Stimulated activated CD8-positive, alpha-beta memory T cell treated with anti-CD3 and anti-CD28 coated beads, Interleukin-2, amount 100 ng/mL, for 1 hour (primary cell): Measurements from ENCODE around the gene NFASC.

Source experiments
- DNase-seq, 2 donors: peaks; one replicate each; pipeline ENCODE4 v3.0.0-alpha.2; 2020; ENCODE audit warnings: low read depth in 2 of 2

Gene NFASC

DNA sequence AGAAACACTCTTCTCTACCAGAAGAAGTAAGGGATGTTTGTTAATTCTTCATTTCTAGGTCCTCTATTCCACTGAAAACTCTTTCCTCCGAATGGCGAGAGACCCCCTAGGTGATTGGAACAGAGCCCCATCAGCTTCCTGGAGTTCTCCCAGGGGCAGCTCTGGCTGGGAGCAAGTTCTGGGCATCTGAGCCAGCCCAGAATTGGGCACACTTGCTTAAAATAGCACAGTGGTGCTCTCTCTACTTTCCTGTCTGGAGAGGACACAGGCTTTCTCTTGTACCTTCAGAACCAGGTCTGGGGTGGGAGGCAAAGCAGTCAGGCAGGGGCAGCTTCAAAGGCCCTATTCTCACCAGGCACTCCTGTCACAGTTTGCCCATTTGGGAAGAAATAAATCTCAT, 89.2 kb downstream of the NFASC start:
- DNase-seq = no peak

DNA sequence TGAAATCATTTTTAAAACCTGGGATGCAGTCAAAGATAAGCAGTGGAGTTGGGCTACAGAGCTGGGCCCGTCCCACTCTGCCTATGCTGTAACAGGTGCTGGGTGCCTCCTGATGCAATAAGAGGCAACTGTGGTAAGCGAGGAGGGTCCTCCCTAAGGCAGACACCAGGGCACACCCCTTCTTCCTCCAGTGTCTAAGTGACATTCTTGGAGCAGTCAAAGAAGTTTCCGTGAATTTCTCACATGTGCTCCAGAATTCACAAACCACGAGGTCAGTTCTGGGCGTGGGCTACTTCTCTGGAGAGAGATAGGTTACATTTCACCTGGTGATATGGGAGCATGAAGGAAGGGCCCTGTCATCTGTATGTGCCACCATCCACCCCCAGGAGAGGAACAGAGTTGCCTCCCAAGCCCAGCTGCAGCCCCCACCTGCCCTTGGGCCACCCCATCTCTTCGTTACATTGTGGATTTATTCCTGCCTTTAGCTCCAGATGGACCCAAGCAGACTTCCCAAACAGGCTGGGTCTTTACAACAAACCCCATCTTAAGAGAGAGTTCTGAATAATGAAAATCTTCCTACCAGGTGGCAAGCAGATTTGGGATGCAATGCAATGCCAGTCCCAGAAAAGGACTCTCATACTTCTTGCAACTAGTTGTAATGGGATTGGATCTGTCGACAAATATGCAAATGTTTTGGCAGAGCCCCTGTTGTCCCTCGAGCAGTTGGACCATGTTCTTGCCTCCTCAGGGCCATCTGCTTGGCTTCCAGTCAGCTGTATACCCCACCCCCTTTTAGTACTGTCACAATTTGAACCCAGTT, 89.9 kb downstream of the NFASC start:
- no peak for DNase-seq

- DNase-seq = no peak
These were observed 91.2 kb downstream of the NFASC start for GRCh38 chr1:204961765-204962419.

GRCh38 chr1:204962742-204963632, 92.3 kb downstream of the NFASC start:
- DNase-seq = no peak

- no peak for DNase-seq
These were observed 96.8 kb downstream of the NFASC start for GRCh38 chr1:204967451-204967850.

- no peak for DNase-seq
These were observed 97.5 kb downstream of the NFASC start for GRCh38 chr1:204968135-204968534.

GRCh38 chr1:204968951-204969350, 98.3 kb downstream of the NFASC start:
- no peak for DNase-seq

DNA sequence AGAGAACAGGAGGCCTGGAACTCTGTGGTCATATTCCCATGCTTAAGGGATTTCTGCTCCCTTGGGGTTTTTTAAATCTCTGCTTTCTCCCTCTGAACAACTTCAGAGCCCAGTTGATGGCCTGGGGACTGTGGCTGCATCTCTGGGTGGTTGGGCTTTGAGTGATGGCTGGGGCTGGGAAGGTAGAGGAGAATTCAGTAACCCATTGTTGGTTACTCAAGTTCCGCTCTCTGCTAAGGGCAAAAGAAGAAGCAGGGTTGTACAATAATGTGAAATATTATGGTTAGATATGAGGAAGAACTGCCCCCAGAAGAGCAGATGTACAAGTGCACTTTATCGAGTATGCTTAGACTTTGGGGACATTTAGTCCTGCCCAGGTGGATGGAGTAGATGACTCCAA, 100.3 kb downstream of the NFASC start:
- no peak for DNase-seq

DNA sequence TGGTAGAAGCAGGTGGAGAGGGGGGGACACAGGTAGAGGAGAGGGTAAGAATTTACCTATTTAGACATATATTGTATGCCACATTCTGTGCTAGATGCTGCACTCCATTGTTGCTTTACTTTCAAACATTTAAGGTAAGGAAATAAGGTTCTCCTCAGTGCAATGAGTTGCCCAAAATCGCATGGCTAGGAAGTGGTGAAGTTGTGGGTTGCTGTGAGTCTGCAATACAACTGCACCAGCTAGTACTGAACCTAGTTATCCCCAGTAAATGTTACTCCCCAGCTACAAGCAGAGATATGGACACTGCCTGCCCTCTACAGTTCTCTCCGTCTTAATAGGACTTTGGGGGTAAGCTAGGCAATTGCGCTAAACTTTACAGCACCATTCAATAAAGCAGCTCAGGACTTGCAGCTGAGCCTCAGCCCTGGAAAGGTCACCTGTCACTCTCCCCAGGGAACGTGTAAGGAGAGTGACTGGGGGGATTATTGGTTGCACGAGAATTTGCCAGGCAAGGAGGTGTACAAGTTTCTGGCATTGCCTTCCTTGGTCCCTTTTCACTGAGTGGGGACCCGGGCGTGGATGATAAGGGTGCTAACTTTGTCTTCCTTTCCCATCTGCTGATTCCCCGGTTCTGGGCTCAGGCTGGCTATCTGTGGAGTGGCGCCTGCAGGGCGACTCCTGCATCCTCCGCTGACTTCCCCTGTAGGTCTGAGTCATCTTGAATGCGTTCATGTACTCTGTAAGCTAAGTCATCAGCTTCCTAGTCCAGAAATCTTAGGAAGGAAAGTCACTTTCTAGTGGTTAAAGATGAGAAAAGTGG, 101.1 kb downstream of the NFASC start:
- no peak for DNase-seq

- no peak for DNase-seq
These were observed 101.8 kb downstream of the NFASC start for GRCh38 chr1:204972426-204972825.

DNA sequence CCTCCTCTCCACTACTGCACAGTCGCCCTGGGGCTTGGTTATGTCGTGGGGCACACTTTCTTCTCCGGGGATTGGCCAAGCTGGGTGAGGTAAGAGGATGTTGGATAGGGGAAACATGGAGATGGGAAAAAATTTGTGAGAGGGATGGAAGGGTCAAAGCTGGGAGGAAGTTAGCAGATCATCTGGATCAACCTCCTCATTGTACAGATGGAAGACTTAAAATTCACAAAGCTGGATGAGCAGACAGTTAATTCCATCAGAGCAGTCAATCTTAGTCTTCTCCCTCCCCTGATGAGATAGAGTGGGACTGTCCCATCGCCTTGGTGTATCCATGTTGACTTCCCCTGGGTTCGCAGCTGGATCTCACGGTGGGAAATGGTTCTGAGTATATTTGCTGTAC, 102.8 kb downstream of the NFASC start:
- no peak for DNase-seq

GRCh38 chr1:204974327-204974726, 103.7 kb downstream of the NFASC start:
- no peak for DNase-seq

- no peak for DNase-seq
These were observed 104.4 kb downstream of the NFASC start for GRCh38 chr1:204975021-204975420.

DNA sequence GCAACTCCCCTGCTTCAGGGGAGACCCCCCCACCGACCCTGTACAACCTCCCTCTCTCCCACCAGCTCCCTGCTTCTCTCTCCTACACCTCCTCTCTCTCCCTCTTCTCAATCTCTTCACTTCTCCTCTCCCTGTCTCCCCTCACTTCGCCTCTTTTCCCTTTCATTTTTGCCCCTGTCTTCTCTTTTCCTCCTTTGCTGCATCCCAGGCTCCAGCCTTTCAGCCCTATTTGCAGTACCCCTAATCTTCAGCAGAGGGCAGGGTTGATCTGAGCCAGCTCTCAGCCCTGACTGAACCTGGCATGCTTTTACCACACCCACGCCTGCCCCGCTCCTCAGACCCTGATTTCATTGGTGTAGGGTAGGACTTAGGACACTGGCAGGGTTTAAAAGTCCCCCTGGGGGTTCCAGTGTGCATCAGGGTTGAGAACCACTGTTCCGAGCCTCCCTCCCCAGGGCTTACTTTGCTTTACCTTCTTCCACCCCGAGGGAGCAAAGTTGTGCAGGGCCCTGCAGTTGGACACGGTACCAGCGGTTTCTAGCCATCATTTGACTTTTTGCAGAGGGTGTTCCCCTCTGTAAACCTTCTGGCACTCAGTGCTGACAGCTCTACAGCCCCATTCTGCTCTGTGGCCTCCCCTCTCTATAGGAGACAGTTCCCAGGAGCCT, 105.0 kb downstream of the NFASC start:
- DNase-seq = peak in 1 of 2 donors; percentile 13

- no peak for DNase-seq
These were observed 106.0 kb downstream of the NFASC start for GRCh38 chr1:204976646-204977045.

- DNase-seq = no peak
These were observed 106.7 kb downstream of the NFASC start for GRCh38 chr1:204977318-204977717.

GRCh38 chr1:204978782-204979181, 108.1 kb downstream of the NFASC start:
- no peak for DNase-seq

DNA sequence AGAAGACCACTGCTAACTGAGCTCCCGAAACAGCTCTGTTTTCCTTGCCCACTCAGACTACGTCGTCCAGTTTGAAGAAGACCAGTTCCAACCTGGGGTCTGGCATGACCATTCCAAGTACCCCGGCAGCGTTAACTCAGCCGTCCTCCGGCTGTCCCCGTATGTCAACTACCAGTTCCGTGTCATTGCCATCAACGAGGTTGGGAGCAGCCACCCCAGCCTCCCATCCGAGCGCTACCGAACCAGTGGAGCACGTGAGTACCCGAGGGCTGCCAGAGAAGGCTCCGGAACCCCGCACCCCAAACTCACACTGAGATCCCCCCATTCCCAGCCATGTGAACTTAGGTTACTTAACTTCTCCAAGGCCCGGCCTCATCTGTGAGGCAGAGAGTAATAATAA, 108.6 kb downstream of the NFASC start:
- DNase-seq = no peak

DNA sequence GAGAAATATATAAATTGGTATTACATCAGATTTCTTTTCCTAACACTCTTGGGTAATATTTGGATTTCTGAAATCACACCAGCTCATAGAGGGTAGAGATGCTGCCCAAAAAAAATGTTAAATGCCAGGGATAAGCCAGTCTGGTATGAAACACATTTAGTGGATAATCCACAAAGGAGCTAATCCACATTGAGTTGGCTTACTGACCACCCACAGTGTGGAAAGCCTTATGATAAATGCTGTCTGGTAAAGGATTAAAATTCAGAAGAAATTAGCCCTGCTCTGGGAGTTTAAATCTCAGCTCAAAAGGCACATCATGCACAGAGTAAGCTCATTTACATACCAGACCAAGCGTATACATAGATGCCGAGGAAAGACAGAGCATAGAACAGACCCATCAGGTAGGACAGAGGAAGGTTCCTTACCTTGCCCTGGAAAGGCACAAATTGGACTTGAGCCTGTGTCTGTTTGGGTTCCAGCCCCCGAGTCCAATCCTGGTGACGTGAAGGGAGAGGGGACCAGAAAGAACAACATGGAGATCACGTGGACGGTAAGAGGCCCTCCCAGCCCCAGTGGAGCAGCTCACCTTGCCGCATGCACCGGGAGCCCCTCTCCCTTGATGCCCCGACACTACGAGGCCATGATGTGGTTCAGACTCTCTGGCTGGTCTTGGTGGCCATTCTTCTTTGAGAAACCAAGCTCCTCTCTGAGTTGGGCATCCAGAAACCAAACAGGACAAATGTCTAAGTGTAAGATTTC, 109.4 kb downstream of the NFASC start:
- DNase-seq = no peak

DNA sequence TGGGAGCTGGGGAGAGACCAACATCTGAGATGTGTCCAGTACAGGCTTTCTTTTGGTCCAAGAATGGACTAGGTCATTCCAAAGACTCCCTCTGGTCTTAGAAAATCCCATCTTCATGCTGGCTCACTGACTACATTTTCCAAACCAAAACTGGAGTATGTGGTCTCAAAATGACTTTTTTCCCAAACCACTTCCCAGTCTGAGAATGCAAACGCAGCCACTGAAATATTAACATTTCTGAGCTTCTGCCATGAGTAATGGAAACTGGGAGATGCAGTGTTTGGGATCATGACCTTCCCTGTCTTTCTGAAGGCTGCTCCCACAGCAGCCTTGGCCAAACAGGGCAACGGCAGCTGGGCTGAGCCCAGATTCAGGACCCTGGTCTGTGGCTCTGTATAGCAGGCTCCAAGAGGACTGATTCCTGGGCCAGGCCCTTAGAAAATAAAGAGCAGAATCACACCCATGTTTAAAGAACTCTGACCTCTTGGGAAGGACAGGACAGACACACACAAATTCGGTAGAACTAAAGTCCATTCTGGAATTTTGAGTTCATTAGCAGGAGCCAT, 110.3 kb downstream of the NFASC start:
- DNase-seq = no peak
